ENCODE results near the gene FGFR3.

Gene FGFR3

DNA sequence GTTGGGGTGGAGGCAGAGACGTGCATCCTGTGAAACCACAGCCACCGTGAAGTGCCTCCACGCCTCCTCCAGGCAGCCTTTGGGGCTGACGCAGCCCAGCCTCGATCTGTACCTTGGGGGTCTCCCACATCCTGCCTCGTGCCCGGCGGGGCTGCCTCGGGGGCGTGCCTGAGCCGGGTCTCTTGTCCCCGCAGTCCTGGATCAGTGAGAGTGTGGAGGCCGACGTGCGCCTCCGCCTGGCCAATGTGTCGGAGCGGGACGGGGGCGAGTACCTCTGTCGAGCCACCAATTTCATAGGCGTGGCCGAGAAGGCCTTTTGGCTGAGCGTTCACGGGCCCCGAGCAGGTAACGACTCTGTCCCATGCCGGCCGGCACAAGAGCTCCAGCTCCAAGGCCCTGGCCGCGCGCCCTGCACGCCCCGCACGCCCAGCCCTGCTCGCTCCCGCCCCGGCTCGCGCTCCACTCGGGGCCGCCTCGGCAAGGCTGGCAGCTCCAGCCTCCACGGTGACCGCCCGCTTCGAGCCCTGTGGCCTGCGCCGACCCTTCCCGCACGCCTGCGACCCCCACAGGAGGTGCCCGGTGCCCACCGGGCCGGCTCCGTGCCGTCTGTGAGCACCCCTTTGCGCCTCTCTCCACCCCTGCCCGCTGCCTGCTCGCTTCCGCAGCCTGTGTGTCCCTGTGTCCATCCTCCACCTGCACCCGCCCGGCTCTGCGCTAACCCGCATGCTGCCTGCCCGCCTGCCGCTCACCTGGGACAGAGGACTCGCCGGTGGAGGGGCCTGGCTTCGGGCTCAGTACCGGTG lies 9.8 kb downstream of the FGFR3 start:
- no peak for DNase-seq (ENCODE audit: low read depth)

DNA sequence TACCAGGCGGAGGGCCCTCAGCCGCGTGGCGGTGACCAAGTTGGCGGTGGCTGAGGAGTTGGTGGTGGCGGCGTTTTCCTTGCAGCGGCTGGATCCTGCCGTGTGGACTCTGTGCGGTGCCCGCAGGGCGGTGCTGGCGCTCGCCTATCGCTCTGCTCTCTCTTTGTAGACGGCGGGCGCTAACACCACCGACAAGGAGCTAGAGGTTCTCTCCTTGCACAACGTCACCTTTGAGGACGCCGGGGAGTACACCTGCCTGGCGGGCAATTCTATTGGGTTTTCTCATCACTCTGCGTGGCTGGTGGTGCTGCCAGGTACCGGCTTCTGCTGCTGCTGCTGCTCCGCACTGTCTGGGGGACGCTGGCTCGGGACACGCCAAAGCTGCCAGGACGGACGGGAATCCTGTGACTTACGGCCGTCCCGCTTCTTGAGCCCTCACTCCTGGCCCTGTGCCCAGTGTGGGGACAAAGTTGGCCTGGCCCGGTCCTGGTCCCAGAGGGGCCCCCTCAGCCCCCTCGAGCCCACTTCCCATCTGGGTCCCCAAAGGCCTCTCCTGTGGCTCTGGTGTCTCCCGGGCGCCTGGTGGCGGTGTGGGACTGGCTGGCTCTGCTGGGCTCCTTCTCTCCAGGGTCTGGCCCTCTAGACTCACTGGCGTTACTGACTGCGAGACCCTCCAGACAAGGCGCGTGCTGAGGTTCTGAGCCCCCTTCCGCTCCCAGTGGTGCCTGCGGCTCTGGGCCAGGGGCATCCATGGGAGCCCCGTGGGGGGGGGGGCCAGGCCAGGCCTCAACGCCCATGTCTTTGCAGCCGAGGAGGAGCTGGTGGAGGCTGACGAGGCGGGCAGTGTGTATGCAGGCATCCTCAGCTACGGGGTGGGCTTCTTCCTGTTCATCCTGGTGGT lies 10.7 kb downstream of the FGFR3 start:
- no peak for DNase-seq (ENCODE audit: low read depth)

DNA sequence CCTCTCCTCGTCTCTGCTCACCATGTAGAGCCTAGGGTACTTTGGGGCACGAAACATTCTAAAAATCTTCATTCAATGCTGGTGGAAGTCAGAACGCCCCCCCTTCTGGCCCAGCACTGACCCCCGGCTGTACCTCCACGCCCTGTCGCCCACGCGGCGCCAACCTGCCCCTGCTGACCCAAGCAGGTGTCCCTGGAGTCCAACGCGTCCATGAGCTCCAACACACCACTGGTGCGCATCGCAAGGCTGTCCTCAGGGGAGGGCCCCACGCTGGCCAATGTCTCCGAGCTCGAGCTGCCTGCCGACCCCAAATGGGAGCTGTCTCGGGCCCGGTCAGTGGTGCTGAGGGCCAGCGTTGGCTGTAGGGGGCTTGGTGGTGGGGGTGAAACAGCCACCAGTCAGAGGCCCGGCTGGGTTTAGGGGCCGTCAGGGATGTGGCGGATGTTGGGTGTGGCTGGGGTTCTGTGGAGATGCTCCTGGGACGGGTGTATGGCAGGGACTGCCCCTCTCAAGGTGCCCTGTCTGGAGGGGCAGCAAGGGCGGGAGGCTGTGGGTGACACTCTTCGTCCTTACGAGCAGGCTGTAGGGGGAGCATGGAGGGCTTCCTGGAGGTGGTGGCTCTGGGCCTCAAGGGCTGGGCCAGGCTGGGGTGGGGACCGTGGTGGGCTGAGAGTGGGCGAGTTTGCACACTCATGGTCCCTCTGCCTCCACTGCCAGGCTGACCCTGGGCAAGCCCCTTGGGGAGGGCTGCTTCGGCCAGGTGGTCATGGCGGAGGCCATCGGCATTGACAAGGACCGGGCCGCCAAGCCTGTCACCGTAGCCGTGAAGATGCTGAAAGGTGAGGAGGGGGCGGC lies 11.8 kb downstream of the FGFR3 start:
- no peak for DNase-seq (ENCODE audit: low read depth)

DNA sequence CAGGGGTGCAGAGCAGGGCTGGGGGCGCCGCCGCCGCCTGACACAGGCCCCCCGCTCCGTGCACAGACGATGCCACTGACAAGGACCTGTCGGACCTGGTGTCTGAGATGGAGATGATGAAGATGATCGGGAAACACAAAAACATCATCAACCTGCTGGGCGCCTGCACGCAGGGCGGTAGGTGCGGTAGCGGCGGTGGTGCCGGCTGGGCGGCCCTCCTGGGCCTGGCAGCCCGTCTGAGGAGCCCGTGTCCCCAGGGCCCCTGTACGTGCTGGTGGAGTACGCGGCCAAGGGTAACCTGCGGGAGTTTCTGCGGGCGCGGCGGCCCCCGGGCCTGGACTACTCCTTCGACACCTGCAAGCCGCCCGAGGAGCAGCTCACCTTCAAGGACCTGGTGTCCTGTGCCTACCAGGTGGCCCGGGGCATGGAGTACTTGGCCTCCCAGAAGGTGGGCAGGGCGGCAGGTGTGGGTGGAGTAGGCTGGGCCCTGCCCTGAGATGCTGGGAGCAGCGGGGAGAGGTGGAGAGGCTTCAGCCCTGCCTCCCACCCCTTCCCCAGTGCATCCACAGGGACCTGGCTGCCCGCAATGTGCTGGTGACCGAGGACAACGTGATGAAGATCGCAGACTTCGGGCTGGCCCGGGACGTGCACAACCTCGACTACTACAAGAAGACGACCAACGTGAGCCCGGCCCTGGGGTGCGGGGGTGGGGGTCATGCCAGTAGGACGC lies 12.6 kb downstream of the FGFR3 start:
- DNase-seq (ENCODE audit: low read depth) = no peak

DNA sequence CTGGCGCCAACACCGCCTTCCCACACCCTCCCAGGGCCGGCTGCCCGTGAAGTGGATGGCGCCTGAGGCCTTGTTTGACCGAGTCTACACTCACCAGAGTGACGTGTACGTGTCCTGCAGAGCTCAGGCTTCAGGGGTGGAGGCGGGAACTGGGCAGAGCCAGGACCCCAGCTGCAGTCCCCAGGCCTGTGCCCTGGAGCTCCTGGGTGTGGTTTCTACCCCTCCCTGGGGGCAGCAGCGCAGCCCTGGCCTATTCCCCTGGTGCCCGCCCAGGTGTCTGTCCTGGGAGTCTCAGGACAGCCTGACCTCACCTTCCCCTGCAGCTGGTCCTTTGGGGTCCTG lies 13.1 kb downstream of the FGFR3 start:
- DNase-seq (ENCODE audit: low read depth) = no peak

DNA sequence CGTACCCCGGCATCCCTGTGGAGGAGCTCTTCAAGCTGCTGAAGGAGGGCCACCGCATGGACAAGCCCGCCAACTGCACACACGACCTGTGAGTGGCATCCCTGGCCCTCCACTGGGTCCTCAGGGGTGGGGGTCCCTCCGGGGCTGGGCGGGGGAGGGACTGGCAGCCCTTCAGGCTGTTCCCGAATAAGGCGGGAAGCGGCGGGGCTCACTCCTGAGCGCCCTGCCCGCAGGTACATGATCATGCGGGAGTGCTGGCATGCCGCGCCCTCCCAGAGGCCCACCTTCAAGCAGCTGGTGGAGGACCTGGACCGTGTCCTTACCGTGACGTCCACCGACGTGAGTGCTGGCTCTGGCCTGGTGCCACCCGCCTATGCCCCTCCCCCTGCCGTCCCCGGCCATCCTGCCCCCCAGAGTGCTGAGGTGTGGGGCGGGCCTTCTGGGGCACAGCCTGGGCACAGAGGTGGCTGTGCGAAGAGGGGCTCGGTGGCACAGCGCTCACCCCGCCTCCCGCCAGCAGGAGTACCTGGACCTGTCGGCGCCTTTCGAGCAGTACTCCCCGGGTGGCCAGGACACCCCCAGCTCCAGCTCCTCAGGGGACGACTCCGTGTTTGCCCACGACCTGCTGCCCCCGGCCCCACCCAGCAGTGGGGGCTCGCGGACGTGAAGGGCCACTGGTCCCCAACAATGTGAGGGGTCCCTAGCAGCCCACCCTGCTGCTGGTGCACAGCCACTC lies 13.7 kb downstream of the FGFR3 start:
- no peak for DNase-seq (ENCODE audit: low read depth)

DNA sequence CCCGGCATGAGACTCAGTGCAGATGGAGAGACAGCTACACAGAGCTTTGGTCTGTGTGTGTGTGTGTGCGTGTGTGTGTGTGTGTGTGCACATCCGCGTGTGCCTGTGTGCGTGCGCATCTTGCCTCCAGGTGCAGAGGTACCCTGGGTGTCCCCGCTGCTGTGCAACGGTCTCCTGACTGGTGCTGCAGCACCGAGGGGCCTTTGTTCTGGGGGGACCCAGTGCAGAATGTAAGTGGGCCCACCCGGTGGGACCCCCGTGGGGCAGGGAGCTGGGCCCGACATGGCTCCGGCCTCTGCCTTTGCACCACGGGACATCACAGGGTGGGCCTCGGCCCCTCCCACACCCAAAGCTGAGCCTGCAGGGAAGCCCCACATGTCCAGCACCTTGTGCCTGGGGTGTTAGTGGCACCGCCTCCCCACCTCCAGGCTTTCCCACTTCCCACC lies 14.3 kb downstream of the FGFR3 start:
- no peak for DNase-seq (ENCODE audit: low read depth)

DNA sequence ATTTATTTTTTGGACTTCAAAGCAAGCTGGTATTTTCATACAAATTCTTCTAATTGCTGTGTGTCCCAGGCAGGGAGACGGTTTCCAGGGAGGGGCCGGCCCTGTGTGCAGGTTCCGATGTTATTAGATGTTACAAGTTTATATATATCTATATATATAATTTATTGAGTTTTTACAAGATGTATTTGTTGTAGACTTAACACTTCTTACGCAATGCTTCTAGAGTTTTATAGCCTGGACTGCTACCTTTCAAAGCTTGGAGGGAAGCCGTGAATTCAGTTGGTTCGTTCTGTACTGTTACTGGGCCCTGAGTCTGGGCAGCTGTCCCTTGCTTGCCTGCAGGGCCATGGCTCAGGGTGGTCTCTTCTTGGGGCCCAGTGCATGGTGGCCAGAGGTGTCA lies 15.3 kb downstream of the FGFR3 start:
- no peak for DNase-seq (ENCODE audit: low read depth)

DNA sequence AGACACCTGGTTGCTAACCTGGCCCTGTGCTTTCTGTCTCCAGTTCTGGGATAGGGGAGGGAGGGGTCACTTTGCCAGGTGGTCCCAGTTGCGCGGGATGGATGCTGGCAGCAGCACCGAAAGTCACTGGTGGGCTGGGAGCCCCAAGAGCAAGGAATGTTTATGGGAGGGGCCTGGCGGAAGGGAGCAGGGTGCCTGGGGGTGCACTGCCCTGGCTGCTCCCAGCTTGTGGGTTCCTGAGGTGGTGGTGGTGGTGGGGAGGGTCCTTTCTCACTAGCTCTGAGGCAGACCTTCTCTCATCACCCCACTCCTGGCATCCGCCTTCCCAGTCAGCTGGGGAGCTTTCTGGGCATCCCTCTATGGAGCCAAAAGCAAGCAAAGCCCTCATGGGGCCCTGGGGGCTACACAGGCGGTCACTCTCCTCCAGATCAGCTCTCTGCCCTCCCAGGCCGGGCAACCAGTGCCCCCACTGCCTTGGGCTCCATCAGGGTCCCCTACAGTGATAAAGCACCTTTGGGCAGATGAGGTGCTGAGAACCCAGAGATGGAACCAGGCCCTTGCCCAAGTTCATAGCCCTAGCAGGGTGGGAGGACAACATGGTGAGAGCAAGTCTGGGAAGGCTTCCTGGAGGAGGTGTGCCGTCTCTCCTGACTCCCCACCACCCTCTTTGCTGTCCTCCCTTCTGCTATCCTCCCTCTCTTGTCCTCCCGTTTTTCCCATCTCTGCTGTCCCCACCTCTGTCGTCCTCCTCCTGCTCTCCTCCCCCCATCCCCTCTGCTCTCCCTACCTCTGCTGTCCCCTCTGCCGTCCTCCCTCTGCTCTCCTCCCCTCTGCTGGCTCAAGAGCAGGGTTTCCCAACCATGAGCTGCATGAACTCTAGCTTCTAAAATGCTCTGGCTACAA lies 16.0 kb downstream of the FGFR3 start:
- no peak for DNase-seq (ENCODE audit: low read depth)

DNA sequence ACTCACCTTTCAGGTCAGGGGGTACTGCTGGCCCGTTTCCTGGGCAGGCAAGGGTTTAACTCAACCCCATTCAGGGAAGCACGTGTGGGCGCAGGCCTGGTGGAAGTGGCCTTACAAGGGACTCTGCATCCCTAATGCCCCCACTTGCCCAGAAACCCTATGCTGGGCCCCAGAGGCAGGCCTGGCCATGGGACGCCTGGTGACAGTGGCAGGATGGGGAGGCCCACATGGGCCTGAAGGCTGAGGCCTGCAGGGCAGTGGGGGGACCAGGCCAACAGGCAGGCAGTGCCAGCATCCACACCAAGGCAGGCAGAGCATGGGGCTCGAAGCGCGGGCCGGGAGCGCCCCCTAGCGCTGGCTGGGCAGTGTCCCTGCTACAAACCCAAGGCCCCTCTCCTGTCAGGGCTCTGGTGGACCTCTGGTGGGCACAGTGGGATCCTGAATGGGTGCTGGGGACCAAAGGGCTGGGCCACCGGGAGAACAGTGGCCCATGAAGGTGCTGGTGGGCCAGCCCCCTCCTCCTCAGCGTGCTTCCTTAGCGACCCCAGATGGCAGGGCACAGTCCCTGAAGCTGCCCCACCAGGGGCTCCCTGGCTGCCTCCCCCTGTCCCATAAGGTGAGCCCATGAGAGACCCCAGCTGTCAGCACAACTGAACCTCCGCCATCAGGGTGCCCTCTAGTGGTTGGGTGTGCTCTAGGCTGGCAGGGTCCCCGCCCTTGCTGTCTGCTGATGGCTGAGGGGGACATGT lies 16.8 kb downstream of the FGFR3 start:
- DNase-seq (ENCODE audit: low read depth) = peak; percentile 31

DNA sequence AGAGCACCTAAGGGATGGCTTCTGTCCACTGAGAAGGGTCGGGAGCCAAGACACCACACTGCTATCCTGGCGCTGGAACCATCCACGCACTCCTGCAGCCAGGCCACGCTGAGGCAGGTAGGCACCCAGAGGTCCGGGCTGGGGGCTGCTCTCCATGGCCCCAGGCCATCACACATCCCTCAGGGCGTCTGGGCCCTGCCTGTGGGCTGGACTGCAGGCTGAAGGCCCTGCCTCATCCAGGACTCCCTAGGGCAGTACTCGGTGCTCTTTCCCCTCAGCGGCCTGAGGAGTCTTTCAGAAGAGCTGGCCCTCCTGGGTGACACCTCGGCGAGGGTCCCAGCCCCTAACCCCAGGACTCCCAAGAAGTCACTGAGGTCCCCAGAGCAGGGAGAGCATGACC lies 17.7 kb downstream of the FGFR3 start:
- DNase-seq (ENCODE audit: low read depth) = no peak

DNA sequence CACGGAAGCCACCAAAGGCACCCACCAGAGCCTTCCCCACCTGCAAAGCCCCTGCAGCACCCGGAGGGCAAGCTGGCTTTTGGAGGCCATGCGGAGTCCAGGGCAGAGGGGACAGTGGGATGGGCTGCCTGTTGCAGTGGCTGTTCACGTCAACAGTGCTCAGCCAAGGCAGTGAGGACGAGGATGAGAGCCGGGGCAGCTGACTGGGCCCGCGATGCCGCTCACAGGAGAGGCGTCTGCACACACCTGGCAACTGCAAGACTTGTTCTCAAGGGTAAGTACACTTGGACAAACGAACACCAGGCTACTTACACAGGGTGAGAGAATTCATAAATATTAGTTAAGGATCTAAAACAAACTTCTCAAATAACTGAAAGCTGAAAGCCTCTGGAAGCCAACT lies 19.6 kb downstream of the FGFR3 start:
- no peak for DNase-seq (ENCODE audit: low read depth)

DNA sequence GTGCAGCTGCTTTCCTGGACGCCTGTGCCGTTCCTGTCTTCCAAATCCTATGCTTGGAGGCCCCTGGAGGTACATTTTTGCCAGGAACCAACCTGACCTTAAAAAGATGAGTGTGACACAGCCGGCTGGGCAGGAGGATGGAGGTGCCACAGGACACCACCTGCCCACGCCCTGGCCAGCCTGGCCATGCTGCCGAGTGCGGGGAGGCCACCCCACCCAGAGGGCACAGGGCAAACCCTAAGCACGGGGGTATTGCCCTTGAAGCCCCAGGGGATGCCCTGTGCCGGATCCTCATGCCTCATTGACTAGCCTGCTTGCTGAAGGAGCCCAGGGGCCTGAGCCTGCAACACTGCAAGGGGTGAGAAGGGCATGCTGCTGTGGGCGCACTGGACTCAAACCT lies 20.1 kb downstream of the FGFR3 start:
- DNase-seq (ENCODE audit: low read depth) = no peak

DNA sequence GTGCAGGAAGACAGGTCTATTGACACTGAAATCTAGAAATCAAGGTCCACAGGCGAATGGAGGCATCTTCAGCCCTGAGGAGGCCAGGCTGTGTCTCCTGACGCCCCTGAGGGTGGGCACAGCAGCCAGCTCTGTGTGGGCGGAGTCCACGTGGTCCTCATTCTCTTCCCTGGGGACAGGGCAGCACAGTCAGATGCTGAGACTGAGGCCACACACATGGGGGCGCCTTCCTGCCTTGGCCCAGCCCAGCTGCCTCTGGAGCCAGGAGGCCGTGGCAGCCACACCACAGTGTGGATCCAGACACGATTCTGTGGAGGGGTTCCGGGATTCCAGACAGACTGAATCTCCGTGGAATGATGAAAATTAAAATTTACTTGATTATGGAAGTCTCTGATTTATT lies 20.8 kb downstream of the FGFR3 start:
- DNase-seq (ENCODE audit: low read depth) = no peak

DNA sequence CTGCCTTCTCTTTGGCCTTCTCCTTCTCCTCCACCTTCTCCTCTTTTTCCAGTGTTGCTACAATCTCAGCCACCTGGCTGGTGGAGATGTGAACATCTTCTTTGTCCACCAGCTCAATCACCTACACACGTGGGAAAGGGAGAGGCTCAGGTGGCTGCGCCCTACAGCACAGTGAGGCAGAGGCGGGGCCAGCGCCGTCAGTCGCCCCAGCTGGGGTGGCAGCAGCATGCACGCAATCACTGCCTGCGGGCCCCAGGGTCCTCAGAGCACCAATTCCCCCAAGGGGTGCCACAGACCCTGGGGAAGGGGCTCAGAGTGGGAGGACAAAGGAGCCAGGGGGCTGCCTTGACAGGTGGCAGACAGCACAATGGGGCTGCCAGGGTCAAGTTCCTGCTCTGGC lies 21.4 kb downstream of the FGFR3 start:
- DNase-seq (ENCODE audit: low read depth) = no peak

DNA sequence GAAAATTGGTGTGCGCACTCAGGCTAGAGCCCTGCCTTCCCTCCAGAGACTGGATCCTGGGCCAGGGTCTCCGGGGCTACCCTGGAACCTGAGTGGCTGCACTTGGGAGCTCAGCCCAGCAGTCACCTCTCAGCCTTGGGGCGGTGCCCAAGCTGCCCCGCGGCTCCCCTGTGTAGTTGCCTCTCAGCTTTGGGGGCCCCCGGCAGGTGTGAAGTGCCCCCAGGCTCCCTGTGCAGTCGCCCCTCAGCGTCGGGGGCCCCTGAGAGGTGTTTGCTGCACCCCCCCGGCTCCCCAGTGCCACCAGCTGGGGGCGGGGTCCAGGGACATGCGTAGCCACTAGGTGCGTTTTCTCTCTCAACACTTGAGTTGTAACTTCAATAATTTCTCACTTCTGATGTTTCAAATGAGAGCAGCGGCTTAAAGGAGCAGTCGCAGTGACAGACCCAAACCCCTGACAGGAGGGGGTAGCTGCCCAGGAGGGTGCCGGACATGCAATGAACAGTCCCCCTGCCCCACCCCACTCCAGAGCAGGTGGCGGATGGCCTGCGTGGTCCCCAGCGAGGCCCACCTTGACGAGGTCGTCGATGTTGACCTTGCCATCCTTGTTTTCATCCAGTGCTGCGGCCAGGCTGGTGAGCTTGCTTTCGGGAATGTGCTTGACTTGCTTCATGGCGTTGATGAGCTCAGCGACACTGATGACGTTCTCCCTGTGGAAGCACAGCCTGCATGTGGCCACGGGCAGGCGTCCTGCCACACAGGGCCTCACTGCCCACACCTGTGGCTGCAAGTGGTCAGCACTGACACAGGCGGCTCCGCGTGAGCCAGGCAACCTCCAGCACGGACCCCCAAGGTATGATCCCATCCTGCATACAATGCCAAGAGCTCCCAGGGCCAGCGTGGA lies 22.3 kb downstream of the FGFR3 start:
- DNase-seq (ENCODE audit: low read depth) = no peak

DNA sequence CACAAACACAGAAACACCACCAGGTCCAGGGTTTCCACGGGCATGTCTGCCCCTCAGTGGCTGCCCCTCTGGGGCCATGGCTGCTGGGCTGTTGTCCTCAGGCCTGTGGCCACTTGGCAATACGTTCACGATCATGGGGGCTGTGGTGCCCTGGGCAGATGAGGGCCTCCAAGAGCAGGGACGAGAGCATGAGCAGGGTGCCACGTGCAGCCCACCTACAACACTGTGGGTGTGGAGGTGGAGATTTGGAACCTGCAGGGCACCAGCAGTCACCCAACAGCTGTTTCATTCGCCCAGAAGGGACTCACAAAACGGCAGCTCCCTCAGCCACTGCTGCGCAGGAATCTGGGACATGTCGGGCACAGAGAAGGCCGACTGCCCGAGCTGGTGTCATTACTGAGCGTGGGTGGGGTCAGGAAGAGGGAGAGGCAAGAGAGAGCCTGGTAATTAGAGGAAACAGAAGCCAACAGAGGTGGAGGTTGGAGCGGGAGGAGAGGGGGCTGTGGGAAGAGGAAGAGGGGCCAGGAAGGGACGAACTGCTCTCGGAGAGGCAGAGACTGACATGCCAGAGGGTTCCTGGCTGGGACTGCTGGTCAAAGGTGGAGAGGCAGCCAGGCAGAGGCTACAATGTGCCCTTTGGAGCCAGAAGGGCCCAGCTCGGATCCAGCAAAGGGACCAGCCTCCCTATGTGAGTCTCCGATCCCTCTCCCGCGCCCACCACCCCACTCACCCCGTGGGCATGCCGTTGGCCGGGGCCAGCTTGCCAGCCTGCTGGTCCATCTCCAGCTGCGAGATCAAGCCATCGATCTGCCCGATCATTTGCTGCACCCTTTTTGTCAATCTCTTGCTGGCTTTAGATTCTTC lies 23.1 kb downstream of the FGFR3 start:
- DNase-seq (ENCODE audit: low read depth) = no peak

Data from amniotic epithelial cell (primary cell).